Measurements from ENCODE around the gene FADS6. TPM values are rescaled to one million over a fixed set of nuclear protein-coding genes. Genes with fewer than 3 reads are reported as not detected.

Gene FADS6
- total and polyA plus RNA-seq, 2 donors (not counting 3 experiments of a cell fraction or from before 2014, with no cell fraction given), result not detected

DNA sequence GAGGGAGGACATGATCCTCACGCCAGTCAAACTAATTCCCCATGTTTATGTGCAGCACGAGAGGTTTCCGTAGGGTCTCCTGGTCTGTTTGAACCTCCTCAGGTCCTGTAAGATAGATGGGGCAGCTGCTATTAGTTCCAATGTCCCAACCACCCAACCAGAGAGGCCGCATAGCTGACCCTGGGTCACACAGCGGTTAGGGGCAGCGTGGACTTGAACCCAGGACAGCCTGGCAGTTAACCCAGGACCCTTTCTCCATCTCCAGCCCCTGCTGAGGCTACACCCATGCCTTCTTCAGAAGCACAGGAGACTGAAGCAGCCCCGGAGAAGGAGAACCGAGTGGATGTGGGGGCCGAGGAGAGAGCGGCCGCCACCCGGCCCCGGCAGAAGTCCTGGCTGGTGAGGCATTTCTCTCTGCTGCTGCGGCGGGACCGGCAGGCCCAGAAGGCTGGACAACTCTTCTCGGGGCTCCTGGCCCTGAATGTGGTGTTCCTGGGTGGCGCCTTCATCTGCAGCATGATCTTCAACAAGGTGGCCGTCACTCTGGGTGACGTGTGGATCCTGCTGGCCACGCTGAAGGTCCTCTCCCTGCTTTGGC, 47.8 kb upstream of the FADS6 start:
- CTCF ChIA-PET, result no interaction called here
- Histone ChIP-seq H3K36me3 (ENCODE audit: control insufficient read depth in 2 of 2, extremely low read depth in 1 of 2, insufficient read depth in 2 of 2, low read length in 2 of 2) (no peaks in the 10 kb centered on the region), H3K9ac (replicated peaks; ENCODE audit: extremely low read depth, insufficient read depth, low read length) (no peak overlapping the region), H3K27ac (ENCODE audit: insufficient read depth, low read depth, low read length) (no peak overlapping the region), H3K4me1 (ENCODE audit: control insufficient read depth, extremely low read depth, insufficient read depth, low read length) (no peaks in the 10 kb centered on the region), H3K4me3 (replicated peaks in 1 of 3; ENCODE audit: insufficient read depth in 1 of 3, low read depth in 1 of 3, low read length in 3 of 3) (no peak overlapping the region), H3K9me3 (replicated peaks; ENCODE audit: control insufficient read depth, insufficient read depth, low read length) (no peaks in the 10 kb centered on the region), H4K20me1 (replicated peaks; ENCODE audit: control insufficient read depth, extremely low read depth, insufficient read depth, low read length) (no peaks in the 10 kb centered on the region), H3K4me2 (ENCODE audit: insufficient read depth, low read length) (no peak overlapping the region), H3K27me3 (ENCODE audit: control insufficient read depth in 2 of 2, insufficient read depth in 2 of 2, low read length in 2 of 2) (peaks cover 15 to 23% of the 10 kb centered on the region in 2 experiments), H2AFZ (ENCODE audit: low read depth, low read length) (no peak overlapping the region), H3K9me1 (replicated peaks; ENCODE audit: control insufficient read depth, extremely low read depth, insufficient read depth, low read length) (no peaks in the 10 kb centered on the region), H3K79me2 (ENCODE audit: control insufficient read depth, insufficient read depth, low read length) (no peaks in the 10 kb centered on the region)
- no peak for DNase-seq (ENCODE audit: low read depth, low spot score)
- no TSS peak for BruUV-seq (replicated peaks)
- POLR2A ChIA-PET, result no interaction called here
- TF ChIP-seq POLR2A (IDR thresholded peaks at IDR 0.05; ENCODE audit: low read depth, low read length) (no peak), POLR2AphosphoS5 (IDR thresholded peaks at IDR 0.05; ENCODE audit: insufficient read depth, low read depth, low read length) (no peak), GATA2 (IDR thresholded peaks at IDR 0.05; ENCODE audit: insufficient read depth, insufficient read length, low read depth, low read length) (no peak)
- TF ChIP-seq, protein P1, sequence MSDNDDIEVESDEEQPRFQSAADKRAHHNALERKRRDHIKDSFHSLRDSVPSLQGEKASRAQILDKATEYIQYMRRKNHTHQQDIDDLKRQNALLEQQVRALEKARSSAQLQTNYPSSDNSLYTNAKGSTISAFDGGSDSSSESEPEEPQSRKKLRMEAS (IDR thresholded peaks at IDR 0.05; ENCODE audit: insufficient read depth, insufficient read length), result no peak
- dilution Hi-C loops (cut with MboI; ENCODE audit: extremely low pct_ligation_motif_present, low sequenced_read_pairs), result no loop called here
- FAIRE-seq, result no peak
- intact Hi-C loops (cut with micrococcal nuclease), result no loop called here

DNA sequence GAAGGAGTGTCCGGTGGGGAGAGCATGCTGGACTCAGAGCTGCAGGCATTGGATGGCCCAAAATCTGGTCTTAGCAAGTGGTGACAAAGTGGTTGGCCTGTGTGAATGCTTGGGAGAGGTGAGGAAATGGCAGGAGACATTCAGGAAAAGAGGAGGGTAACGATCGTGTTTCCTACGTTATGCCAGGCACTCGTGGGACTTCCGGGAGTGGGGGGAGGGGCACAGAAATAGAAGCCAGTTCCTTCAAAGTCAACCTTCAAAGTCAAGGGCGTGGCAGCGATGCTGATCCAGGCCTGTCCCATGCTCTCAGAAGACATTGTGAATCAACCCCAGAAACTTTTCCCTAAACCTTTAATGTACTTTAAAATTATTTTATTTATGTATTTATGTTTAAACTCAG, 46.1 kb upstream of the FADS6 start:
- Histone ChIP-seq H3K27ac (ENCODE audit: insufficient read depth, low read depth, low read length) (no peak overlapping the region), H4K20me1 (replicated peaks; ENCODE audit: control insufficient read depth, extremely low read depth, insufficient read depth, low read length) (no peaks in the 10 kb centered on the region), H3K36me3 (ENCODE audit: control insufficient read depth in 2 of 2, extremely low read depth in 1 of 2, insufficient read depth in 2 of 2, low read length in 2 of 2) (no peaks in the 10 kb centered on the region), H3K4me2 (ENCODE audit: insufficient read depth, low read length) (no peak overlapping the region), H3K9me3 (replicated peaks; ENCODE audit: control insufficient read depth, insufficient read depth, low read length) (no peaks in the 10 kb centered on the region), H2AFZ (ENCODE audit: low read depth, low read length) (no peak overlapping the region), H3K79me2 (ENCODE audit: control insufficient read depth, insufficient read depth, low read length) (no peaks in the 10 kb centered on the region), H3K4me1 (ENCODE audit: control insufficient read depth, extremely low read depth, insufficient read depth, low read length) (no peaks in the 10 kb centered on the region), H3K9ac (replicated peaks; ENCODE audit: extremely low read depth, insufficient read depth, low read length) (no peak overlapping the region), H3K4me3 (replicated peaks in 1 of 3; ENCODE audit: insufficient read depth in 1 of 3, low read depth in 1 of 3, low read length in 3 of 3) (no peak overlapping the region), H3K9me1 (replicated peaks; ENCODE audit: control insufficient read depth, extremely low read depth, insufficient read depth, low read length) (no peaks in the 10 kb centered on the region), H3K27me3 (ENCODE audit: control insufficient read depth in 2 of 2, insufficient read depth in 2 of 2, low read length in 2 of 2) (peaks cover 30 to 35% of the 10 kb centered on the region in 2 experiments)
- DNase-seq (ENCODE audit: low read depth, low spot score) (no peak), FAIRE-seq (no peak)
- intact Hi-C loops (cut with micrococcal nuclease) (no loop called here), dilution Hi-C loops (cut with MboI; ENCODE audit: extremely low pct_ligation_motif_present, low sequenced_read_pairs) (no loop called here)
- TF ChIP-seq EZH2 (IDR thresholded peaks at IDR 0.05; ENCODE audit: borderline replicate concordance, low read depth, low read length, severe bottlenecking) (no peak), GATA2 (IDR thresholded peaks at IDR 0.05; ENCODE audit: insufficient read depth, insufficient read length, low read depth, low read length) (no peak), JUN (IDR thresholded peaks at IDR 0.05; ENCODE audit: borderline replicate concordance, insufficient read depth, insufficient read length, low read depth) (no peak)
- TF ChIP-seq, protein P2, sequence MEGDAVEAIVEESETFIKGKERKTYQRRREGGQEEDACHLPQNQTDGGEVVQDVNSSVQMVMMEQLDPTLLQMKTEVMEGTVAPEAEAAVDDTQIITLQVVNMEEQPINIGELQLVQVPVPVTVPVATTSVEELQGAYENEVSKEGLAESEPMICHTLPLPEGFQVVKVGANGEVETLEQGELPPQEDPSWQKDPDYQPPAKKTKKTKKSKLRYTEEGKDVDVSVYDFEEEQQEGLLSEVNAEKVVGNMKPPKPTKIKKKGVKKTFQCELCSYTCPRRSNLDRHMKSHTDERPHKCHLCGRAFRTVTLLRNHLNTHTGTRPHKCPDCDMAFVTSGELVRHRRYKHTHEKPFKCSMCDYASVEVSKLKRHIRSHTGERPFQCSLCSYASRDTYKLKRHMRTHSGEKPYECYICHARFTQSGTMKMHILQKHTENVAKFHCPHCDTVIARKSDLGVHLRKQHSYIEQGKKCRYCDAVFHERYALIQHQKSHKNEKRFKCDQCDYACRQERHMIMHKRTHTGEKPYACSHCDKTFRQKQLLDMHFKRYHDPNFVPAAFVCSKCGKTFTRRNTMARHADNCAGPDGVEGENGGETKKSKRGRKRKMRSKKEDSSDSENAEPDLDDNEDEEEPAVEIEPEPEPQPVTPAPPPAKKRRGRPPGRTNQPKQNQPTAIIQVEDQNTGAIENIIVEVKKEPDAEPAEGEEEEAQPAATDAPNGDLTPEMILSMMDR (IDR thresholded peaks at IDR 0.05; ENCODE audit: extremely low read depth in 1 of 2, insufficient read depth in 1 of 2, low read depth in 1 of 2, low read length in 2 of 2), result no peak
- POLR2A ChIA-PET, result no interaction called here
- no TSS peak for BruUV-seq (replicated peaks)
- CTCF ChIA-PET, result interaction anchor here (1.3 to 1.7 kb wide), 2 partner anchors 15 to 22 kb away, joined by 4 read pairs; partner anchors contain the start of gene OTOP2

Data from endothelial cell of umbilical vein (primary cell).